Fibroblast of gingiva (primary cell): ENCODE measurements around the gene CXCL6.

Experiments used
- DNase-seq: peaks from one replicate; pipeline ENCODE4 v3.0.0-alpha.2; 2011; ENCODE audit warnings: low read depth

Gene CXCL6

GRCh38 chr4:73836373-73837279 is at the start of gene CXCL6:
Gene CXCL6 (plus strand): TSS chr4:73836678. CDS start chr4:73836751, 73 bp downstream.
- DNase-seq, result peak; percentile 16

GRCh38 chr4:73788411-73788810 is 48.1 kb upstream of the CXCL6 start:
- DNase-seq, result peak; percentile 46

- no peak for DNase-seq
Observed at GRCh38 chr4:73798842-73799241, 37.6 kb upstream of the CXCL6 start.

GRCh38 chr4:73800206-73800605 is 36.3 kb upstream of the CXCL6 start:
- no peak for DNase-seq

GRCh38 chr4:73801692-73802091 is 34.8 kb upstream of the CXCL6 start:
- no peak for DNase-seq

- DNase-seq, result no peak
Observed at GRCh38 chr4:73803213-73803612, 33.3 kb upstream of the CXCL6 start.

- no peak for DNase-seq
Observed at GRCh38 chr4:73810191-73810590, 26.3 kb upstream of the CXCL6 start.

- DNase-seq, result no peak
Observed at GRCh38 chr4:73811841-73812240, 24.6 kb upstream of the CXCL6 start.

- no peak for DNase-seq
Observed at GRCh38 chr4:73814679-73815078, 21.8 kb upstream of the CXCL6 start.

GRCh38 chr4:73815145-73815544 is 21.3 kb upstream of the CXCL6 start:
- no peak for DNase-seq

- peak; percentile 68 for DNase-seq
Observed at GRCh38 chr4:73816814-73817213, 19.7 kb upstream of the CXCL6 start.

GRCh38 chr4:73817341-73817740 is 19.1 kb upstream of the CXCL6 start:
- DNase-seq, result no peak

- peak; percentile 15 for DNase-seq
Observed at GRCh38 chr4:73821325-73821724, 15.2 kb upstream of the CXCL6 start.

- no peak for DNase-seq
Observed at GRCh38 chr4:73822389-73822788, 14.1 kb upstream of the CXCL6 start.

GRCh38 chr4:73822812-73823504 is 13.5 kb upstream of the CXCL6 start:
- DNase-seq, result peak; percentile 4

- no peak for DNase-seq
Observed at GRCh38 chr4:73823760-73824159, 12.7 kb upstream of the CXCL6 start.

GRCh38 chr4:73828956-73829355 is 7.5 kb upstream of the CXCL6 start:
- peak; percentile 21 for DNase-seq

GRCh38 chr4:73831569-73831968 is 4.9 kb upstream of the CXCL6 start:
- DNase-seq, result peak; percentile 65

- no peak for DNase-seq
Observed at GRCh38 chr4:73832651-73833237, 3.7 kb upstream of the CXCL6 start.

GRCh38 chr4:73839071-73839470 is 2.6 kb downstream of the CXCL6 start:
- no peak for DNase-seq

- no peak for DNase-seq
Observed at GRCh38 chr4:73839715-73840114, 3.2 kb downstream of the CXCL6 start.

GRCh38 chr4:73841243-73841925 is 4.9 kb downstream of the CXCL6 start:
- DNase-seq, result no peak
